Measurements from ENCODE around the gene PAXX. TPM values are rescaled to one million over a fixed set of nuclear protein-coding genes. Genes with fewer than 3 reads are reported as not detected.
A peak's percentile ranks its signal among the peaks of the same experiment; 100 is the strongest.
"Not testable (repeated sequence)": the region's sequence is repeated elsewhere in the genome, so short reads cannot be mapped to it uniquely, and the experiment has no call there.

The PAXX gene
- total RNA-seq, 1 donor from 2014 or later = 19.8 TPM

GRCh38 chr9:137029058-137029936 lies 37.1 kb downstream of the PAXX start:
- intact Hi-C loops (cut with micrococcal nuclease) = no loop called here
- Histone ChIP-seq H3K36me3 (no peaks in the 10 kb centered on the region), H3K27me3 (ENCODE audit: low read depth) (no peaks in the 10 kb centered on the region), H3K27ac (replicated peaks) (peak overlapping the region; percentile 0), H3K4me1 (peaks cover 32% of the 10 kb centered on the region), H3K4me3 (peak overlapping the region; percentile 77), H3K9me3 (replicated peaks) (no peaks in the 10 kb centered on the region)
- peak; percentile 86 for DNase-seq
- peak; percentile 90 for TF ChIP-seq CTCF (IDR thresholded peaks at IDR 0.05; ENCODE audit: borderline replicate concordance)

- no peak overlapping the region for H3K4me3 ChIP-seq
- no peaks in the 10 kb centered on the region for H3K36me3 ChIP-seq
- no peak overlapping the region for H3K27ac ChIP-seq (replicated peaks)
- no peaks in the 10 kb centered on the region for H3K27me3 ChIP-seq (ENCODE audit: low read depth)
- intact Hi-C loops (cut with micrococcal nuclease) = no loop called here
- no peaks in the 10 kb centered on the region for H3K9me3 ChIP-seq (replicated peaks)
- peaks cover 39% of the 10 kb centered on the region for H3K4me1 ChIP-seq
- DNase-seq = no peak
- no peak for TF ChIP-seq CTCF (IDR thresholded peaks at IDR 0.05; ENCODE audit: borderline replicate concordance)
Observed at GRCh38 chr9:137030006-137030405, 37.8 kb downstream of the PAXX start.

GRCh38 chr9:137030538-137031527 lies 38.6 kb downstream of the PAXX start:
- no peak overlapping the region for H3K4me3 ChIP-seq
- H3K36me3 ChIP-seq = no peaks in the 10 kb centered on the region
- peaks cover 47% of the 10 kb centered on the region for H3K4me1 ChIP-seq
- no peaks in the 10 kb centered on the region for H3K27me3 ChIP-seq (ENCODE audit: low read depth)
- no peaks in the 10 kb centered on the region for H3K9me3 ChIP-seq (replicated peaks)
- intact Hi-C loops (cut with micrococcal nuclease) = no loop called here
- TF ChIP-seq CTCF (IDR thresholded peaks at IDR 0.05; ENCODE audit: borderline replicate concordance) = no peak
- H3K27ac ChIP-seq (replicated peaks) = no peak overlapping the region
- DNase-seq = no peak

- Histone ChIP-seq H3K9me3 (replicated peaks) (no peaks in the 10 kb centered on the region), H3K4me1 (peaks cover 35% of the 10 kb centered on the region), H3K27me3 (ENCODE audit: low read depth) (no peaks in the 10 kb centered on the region), H3K36me3 (no peaks in the 10 kb centered on the region), H3K27ac (replicated peaks) (peak within 1 kb of the TSS; percentile 48), H3K4me3 (peak within 1 kb of the TSS; percentile 6)
- intact Hi-C loops (cut with micrococcal nuclease) = no loop called here
- no peak for DNase-seq
- no peak for TF ChIP-seq CTCF (IDR thresholded peaks at IDR 0.05; ENCODE audit: borderline replicate concordance)
Observed at GRCh38 chr9:137031904-137032640, 39.9 kb downstream of the PAXX start, which contains the start of gene FUT7. Gene FUT7, minus strand, starts transcription at chr9:137032088. Its CDS starts 97 bp downstream, at chr9:137031991.

- intact Hi-C loops (cut with micrococcal nuclease) = no loop called here
- peaks cover 3% of the 10 kb centered on the region for H3K36me3 ChIP-seq
- H3K27me3 ChIP-seq (ENCODE audit: low read depth) = no peaks in the 10 kb centered on the region
- H3K9me3 ChIP-seq (replicated peaks) = no peaks in the 10 kb centered on the region
- DNase-seq = peak; percentile 69
- H3K4me3 ChIP-seq = peak overlapping the region; percentile 39
- TF ChIP-seq CTCF (IDR thresholded peaks at IDR 0.05; ENCODE audit: borderline replicate concordance) = no peak
- H3K27ac ChIP-seq (replicated peaks) = peak overlapping the region; percentile 48
- peaks cover 29% of the 10 kb centered on the region for H3K4me1 ChIP-seq
Observed at GRCh38 chr9:137032858-137033257, 40.6 kb downstream of the PAXX start.

- intact Hi-C loops (cut with micrococcal nuclease) = not testable (repeated sequence)
Observed at GRCh38 chr9:137033481-137033880, 41.3 kb downstream of the PAXX start.

More at GRCh38 chr9:137033481-137033880, 41.3 kb downstream of the PAXX start:
- not testable (repeated sequence) for H3K27me3 ChIP-seq (ENCODE audit: low read depth); H3K36me3 ChIP-seq; H3K27ac ChIP-seq (replicated peaks); H3K9me3 ChIP-seq (replicated peaks); DNase-seq
- Histone ChIP-seq H3K4me3 (peak overlapping the region; percentile 39), H3K4me1 (peaks cover 28% of the 10 kb centered on the region)

All from left ventricle myocardium inferior (tissue), 1 donor.